ENCODE results near the gene C3orf20.
"Not testable (repeated sequence)": the region's sequence is repeated elsewhere in the genome, so short reads cannot be mapped to it uniquely, and the experiment has no call there.

C3orf20 gene

DNA sequence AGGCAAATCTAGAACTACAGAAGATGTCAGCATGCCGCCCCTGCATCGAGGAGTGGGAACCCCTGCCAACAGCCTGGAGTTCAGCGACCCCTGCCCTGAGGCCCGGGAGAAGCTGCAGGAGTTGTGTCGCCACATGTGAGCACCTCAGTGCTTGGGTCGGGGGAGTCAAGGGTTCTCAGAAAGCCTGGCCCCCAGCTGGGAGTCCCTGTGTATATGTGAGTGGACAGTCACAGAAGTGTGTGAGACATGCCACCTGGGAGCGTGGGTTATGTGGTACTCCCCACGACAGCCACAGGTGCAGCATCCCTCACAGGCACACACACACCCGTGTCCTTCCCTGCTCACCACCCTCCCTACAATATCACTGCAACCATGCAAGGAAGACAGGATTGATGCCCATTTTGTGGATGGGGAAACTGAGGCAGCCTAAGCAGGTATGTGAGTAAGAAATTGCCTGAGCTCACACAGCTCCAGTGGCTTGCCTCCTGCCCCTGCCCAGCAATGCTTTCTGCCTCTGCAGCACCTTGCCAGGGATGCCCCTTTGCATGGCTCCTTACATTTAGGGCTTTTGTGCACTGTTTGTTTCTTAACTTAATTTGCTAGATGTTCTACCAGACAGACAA, 28.3 kb downstream of the C3orf20 start:
- no peak for DNase-seq

- no peak for DNase-seq
Measured at GRCh38 chr3:14703791-14704190, 28.9 kb downstream of the C3orf20 start.

GRCh38 chr3:14706096-14706495, 31.2 kb downstream of the C3orf20 start:
- DNase-seq = no peak

DNA sequence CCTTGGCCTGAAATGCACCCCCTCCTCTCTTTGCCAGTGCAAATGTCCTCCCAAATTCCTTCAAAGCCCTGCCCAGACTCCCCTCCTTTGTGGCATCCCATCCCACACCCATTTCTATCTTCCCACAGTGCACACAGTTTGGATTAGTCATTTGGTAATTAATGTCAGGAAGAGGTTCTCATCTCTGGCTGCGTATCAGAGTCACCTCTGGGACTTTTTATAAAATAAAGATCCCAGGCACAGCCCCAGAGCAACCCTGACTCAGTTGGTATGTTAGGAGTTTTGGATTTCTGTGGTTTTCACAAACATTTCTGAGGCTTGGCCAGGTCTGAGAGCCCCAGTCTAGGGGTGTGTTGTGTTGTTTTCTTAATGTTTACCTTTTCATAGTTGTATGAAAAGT, 41.6 kb downstream of the C3orf20 start:
- DNase-seq = no peak

- no peak for DNase-seq
Measured at GRCh38 chr3:14717307-14717706, 42.4 kb downstream of the C3orf20 start.

DNA sequence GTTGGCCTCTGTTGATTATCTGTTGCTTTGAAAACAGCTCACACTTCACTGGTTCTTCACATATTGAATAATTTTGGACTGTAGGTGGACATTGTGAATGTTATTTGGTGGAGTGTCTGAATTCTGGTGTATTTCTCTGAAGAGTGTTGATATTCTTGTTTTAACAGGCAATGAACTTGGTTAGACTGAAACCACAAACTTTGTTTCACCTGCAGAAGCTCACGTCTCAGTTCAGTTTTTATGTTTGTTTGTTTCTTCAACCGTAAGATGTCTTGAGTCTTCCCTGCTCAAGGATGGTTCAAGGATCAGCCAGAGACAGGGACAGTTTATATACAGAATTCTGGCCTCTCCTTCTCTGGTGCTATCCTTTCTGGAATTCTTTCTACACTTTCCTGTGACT, 43.6 kb downstream of the C3orf20 start:
- no peak for DNase-seq

GRCh38 chr3:14719006-14719405, 44.1 kb downstream of the C3orf20 start:
- no peak for DNase-seq

GRCh38 chr3:14721126-14721864, 46.4 kb downstream of the C3orf20 start:
- no peak for DNase-seq

DNA sequence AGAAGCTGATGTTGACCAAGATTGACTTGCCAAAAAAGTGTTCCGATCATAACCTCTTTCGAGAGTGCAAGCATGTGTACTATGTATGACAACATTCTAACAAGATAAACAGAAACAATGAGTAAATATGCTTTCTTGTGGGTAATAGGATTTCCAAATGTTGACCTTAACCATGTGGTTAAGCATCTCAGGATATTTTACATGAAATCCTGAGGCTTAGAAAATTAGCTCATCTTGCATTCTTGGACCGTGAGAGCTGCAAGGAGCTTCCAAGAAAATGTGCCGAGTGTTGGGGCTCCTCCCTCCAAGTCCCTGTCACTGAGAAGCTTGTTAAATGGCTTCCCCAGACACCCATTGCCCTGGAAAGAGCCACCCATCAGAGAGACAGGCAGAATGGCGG, 50.1 kb downstream of the C3orf20 start:
- DNase-seq = no peak

DNA sequence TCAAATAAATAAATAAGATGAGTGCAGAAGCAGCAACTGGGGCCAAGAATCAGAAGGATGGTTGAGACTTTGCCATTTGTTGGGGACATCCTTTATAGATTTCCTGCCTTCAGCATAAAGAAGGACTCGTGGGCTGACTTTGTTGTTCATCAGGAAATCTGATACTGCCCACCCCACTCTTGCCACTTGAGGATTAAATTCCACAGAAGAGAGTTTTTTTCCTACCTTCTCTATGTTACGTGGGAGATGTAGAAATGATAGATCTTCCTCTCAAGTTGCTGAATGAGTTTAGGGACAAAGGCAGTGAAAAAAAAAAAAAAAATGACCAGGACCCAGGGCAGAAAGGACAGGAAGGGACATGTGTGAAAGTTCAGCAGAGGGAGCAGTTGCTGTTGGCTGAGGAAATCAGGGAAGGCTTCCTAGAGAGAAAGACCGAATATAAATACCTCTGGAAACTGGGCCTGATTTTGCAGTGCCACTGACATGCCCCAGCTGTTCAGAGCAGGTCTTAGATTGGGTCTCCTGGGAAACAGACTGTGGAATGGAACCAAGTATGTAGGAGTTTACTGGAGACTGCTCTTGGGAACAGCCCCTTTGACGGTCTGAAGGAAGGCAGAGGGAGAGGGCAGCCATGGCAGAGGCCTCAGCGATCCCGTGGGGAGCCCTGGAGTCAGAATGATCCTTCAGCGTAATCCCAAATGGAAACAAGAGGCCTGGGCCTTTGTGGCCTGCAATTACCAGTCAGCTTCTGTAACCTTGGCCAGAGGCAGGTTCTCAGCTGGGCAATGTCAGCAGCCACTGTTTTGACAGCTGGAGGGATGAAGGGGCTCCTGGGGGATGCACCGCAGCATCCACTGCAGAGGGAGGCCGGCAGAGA, 50.9 kb downstream of the C3orf20 start:
- DNase-seq = no peak

DNA sequence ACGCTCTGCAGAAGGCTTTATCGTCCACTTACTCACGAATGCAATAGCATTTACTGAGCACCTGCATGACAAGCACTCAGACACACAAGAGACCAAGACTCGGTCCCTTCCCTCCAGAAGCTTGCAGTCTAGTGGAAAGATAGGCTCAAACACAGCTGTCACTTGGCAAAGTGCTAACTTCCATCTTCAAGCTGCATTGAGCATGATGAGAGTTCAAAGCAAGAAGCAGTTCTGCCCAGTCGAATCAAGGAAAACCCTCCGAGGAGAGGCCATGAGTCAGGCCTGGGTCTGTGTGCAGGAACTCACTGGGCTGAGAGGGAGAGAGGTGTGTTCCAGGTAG, 51.5 kb downstream of the C3orf20 start:
- no peak for DNase-seq

GRCh38 chr3:14728113-14728512, 53.2 kb downstream of the C3orf20 start:
- DNase-seq = no peak

DNA sequence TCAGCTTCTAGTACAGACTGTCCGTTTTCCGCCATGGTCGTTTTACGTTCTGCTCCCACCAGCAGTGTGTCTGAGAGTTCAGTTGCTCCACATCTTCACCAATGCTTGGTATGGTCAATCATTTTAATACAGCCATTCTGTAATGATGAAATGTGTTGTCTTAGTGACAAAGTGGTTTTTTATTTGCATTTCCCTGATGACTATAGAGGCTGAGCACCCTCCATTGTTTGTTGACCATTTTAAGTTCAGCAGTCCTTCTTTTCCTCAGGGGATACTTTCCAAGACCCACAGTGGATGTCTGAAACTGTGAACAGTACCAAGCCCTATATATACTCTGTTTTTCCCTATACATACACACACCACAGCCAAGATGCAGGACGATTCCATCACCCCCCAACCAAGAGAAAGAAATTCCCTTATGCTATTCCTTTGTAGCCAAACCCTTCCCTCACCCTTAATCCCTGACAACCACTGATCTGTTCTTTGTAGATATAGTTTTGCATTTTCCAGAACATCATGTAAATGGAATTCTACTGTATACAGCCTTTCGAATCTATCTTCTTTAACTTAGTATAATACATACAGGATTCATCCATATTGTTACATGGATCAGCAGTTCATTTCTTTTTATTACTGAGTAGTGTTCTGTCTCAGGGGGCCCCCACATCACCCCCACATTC, 55.9 kb downstream of the C3orf20 start:
- DNase-seq = no peak

- DNase-seq = no peak
Measured at GRCh38 chr3:14740983-14741382, 66.0 kb downstream of the C3orf20 start.

GRCh38 chr3:14741510-14741909, 66.6 kb downstream of the C3orf20 start:
- no peak for DNase-seq

- DNase-seq = no peak
Measured at GRCh38 chr3:14744556-14744955, 69.6 kb downstream of the C3orf20 start.

DNA sequence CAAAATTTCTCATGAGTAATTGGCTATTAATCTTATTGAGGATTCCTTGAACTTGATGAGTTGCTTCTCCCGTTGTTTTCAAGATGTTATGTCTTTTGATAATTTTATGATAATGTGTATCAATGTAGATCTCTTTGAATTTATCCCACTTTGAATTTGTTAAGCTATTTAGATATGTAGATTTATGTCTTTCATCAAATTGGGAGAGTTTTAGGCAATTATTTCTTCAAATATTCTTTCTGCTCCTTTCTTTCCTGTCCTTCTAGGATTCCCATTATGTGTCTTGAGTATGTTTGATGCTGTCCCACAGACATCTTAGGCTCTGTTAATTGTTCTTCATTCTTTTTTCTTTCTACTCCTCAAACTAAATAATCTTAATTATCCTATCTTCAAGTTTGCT, 75.7 kb downstream of the C3orf20 start:
- DNase-seq = no peak

DNA sequence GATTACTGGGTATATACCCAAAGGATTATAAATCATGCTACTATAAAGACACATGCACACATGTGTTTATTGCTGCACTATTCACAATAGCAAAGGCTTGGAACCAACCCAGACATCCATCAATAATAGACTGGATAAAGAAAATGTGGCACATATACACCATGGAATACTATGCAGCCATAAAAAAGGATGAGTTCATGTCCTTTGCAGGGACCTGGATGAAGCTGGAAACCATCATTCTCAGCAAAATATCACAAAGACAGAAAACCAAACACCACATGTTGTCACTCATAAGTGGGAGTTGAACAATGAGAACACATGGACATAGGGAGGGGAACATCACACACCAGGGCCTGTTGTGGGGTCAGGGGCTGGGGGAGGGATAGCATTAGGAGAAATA, 78.0 kb downstream of the C3orf20 start:
- DNase-seq = not testable (repeated sequence)

- no peak for DNase-seq
Measured at GRCh38 chr3:14757153-14757700, 82.3 kb downstream of the C3orf20 start.

GRCh38 chr3:14758297-14758696, 83.4 kb downstream of the C3orf20 start:
- no peak for DNase-seq

- no peak for DNase-seq
Measured at GRCh38 chr3:14758959-14759358, 84.0 kb downstream of the C3orf20 start.

DNA sequence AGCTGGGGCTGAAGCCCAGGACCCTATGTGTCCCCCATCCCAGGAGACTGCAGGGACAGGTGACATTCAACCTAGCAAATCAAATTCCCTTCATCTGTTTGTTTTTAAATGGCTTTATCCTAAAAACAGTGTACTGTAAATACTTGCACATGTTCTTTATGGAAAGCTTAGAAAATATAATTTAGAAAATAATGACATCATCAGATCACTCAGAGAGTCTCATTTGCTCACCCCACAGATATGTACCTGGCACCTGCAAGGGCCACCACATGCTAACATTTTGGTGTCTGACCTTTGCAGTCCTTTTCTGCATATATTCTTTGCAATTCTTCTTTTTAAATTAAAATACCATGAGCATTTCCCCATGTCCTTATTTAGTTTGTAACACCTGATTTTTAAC, 85.2 kb downstream of the C3orf20 start:
- no peak for DNase-seq

DNA sequence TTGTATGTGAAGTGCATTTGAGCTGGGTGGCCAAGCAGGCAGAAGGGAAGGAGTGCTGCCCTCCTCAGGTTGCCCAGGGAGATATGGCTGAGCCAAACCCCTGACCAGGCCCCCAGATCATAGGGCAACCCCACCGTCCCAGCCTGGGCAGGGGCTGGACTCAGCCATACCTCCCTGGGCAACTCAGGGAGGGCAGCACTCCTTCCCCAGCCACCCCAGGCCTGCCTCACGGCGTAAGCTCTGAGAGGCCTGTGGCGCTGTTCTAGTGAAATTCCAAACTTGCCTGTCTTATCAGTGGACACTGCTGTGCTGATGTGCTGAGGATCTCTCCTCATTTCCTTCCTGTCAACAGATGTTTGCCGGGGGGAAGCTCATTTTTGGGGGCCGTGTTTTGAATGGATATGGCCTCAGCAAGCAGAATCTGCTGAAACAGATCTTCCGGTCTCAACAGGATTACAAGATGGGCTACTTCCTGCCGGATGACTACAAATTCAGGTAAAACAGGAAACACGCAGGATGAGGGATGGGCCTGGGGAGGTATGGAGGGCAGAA, 86.3 kb downstream of the C3orf20 start:
- no peak for DNase-seq
